ENCODE data around the gene KLHL35.
"Not testable (repeated sequence)": the region's sequence is repeated elsewhere in the genome, so short reads cannot be mapped to it uniquely, and the experiment has no call there.

Gene KLHL35

GRCh38 chr11:75388386-75389275, 44.4 kb downstream of the KLHL35 start:
- peak; percentile 4 for FAIRE-seq

- no peak for FAIRE-seq
Observed at GRCh38 chr11:75387736-75388294, 45.2 kb downstream of the KLHL35 start.

GRCh38 chr11:75386942-75387630, 45.9 kb downstream of the KLHL35 start:
- FAIRE-seq: no peak

GRCh38 chr11:75384438-75385080, 48.4 kb downstream of the KLHL35 start:
- FAIRE-seq: no peak

- no peak for FAIRE-seq
Observed at GRCh38 chr11:75383246-75383645, 49.8 kb downstream of the KLHL35 start.

- FAIRE-seq: no peak
Observed at GRCh38 chr11:75380716-75381420, 52.1 kb downstream of the KLHL35 start.

GRCh38 chr11:75380245-75380644, 52.8 kb downstream of the KLHL35 start:
- no peak for FAIRE-seq

- FAIRE-seq: not testable (repeated sequence)
Observed at GRCh38 chr11:75378776-75379175, 54.2 kb downstream of the KLHL35 start.

GRCh38 chr11:75376175-75376574, 56.8 kb downstream of the KLHL35 start:
- FAIRE-seq: no peak

- FAIRE-seq: no peak
Observed at GRCh38 chr11:75375626-75376025, 57.4 kb downstream of the KLHL35 start.

- FAIRE-seq: no peak
Observed at GRCh38 chr11:75374646-75375045, 58.4 kb downstream of the KLHL35 start.

GRCh38 chr11:75373201-75373600, 59.8 kb downstream of the KLHL35 start:
- no peak for FAIRE-seq

All from endometrium (tissue), 2 donors.